ENCODE measurements around the gene KCNJ5. TPM values are rescaled to one million over a fixed set of nuclear protein-coding genes. Genes with fewer than 3 reads are reported as not detected.

KCNJ5 gene
- total and polyA plus RNA-seq, 2 of the 4 experiments (the other 2 are of a cell fraction): 0.07 to 0.18 TPM

GRCh38 chr11:128957202-128957482, 66.0 kb downstream of the KCNJ5 start:
- no peak overlapping the region for H3K4ac ChIP-seq (ENCODE audit: low read depth, low read length)
- no peak overlapping the region for H2AK9ac ChIP-seq (replicated peaks; ENCODE audit: low read depth, low read length, poor library complexity)
- DNase-seq: no peak
- dilution Hi-C loops (cut with HindIII; ENCODE audit: low sequenced_read_pairs, unreplicated experiment) (no loop called here), intact Hi-C loops (cut with micrococcal nuclease) (loop anchor here (5.0 to 10.0 kb wide), 2 partner anchors 375 to 922 kb away; no protein-coding TSS in a partner anchor), in situ Hi-C loops (cut with MboI; ENCODE audit: low sequenced_read_pairs) (loop anchor here (25.0 kb wide), 2 partner anchors 795 to 920 kb away; no protein-coding TSS in a partner anchor)
- H2BK5ac ChIP-seq (ENCODE audit: low read depth, low read length, poor library complexity, severe bottlenecking): no peak overlapping the region
- no peak overlapping the region for H4K8ac ChIP-seq (ENCODE audit: low read depth in 2 of 2, low read length in 2 of 2)
- ChIA-PET CTCF (interaction anchor here (0.8 to 2.5 kb wide), 10 partner anchors 14 to 375 kb away, joined by 3 to 71 read pairs (median 8); partner anchors contain the start of gene TP53AIP1), POLR2A (ENCODE audit: unreplicated experiment) (no interaction called here)
- H3K79me1 ChIP-seq (ENCODE audit: low read depth in 1 of 2, low read length in 2 of 2): no peaks in the 10 kb centered on the region
- H3K23ac ChIP-seq (ENCODE audit: low read depth, low read length): no peak overlapping the region
- H2BK15ac ChIP-seq (ENCODE audit: low read depth, low read length): no peak overlapping the region
- no peak overlapping the region for H4K5ac ChIP-seq (ENCODE audit: low read depth, low read length)
- H2BK120ac ChIP-seq (ENCODE audit: low read depth, low read length): no peak overlapping the region
- no peak overlapping the region for H4K91ac ChIP-seq (ENCODE audit: insufficient read depth, low read depth, low read length)
- 100% methylated on average over 1 of the region's 8 CpGs; no CpG with 5 or more reads in 1 of the 2 experiments for WGBS, 2 experiments (ENCODE audit: extremely low coverage in 2 of 2, insufficient read length in 1 of 2)
- H3K27me3 ChIP-seq (ENCODE audit: control insufficient read depth, insufficient read depth, low read length): peaks cover 10% of the 10 kb centered on the region
- H4K20me1 ChIP-seq (ENCODE audit: insufficient read depth, low read length): no peaks in the 10 kb centered on the region
- no peak overlapping the region for H2BK20ac ChIP-seq (ENCODE audit: low read depth, low read length)
- H3K4me2 ChIP-seq (ENCODE audit: low read depth, low read length): no peak overlapping the region
- H3K18ac ChIP-seq (ENCODE audit: low read depth, low read length): no peak overlapping the region
- ATAC-seq (ENCODE audit: low read depth): no peak
- H3K56ac ChIP-seq (ENCODE audit: extremely low read depth, insufficient read depth, low read length): no peak overlapping the region
- TF ChIP-seq BHLHE40 (IDR thresholded peaks at IDR 0.05; ENCODE audit: low read depth, low read length) (no peak), MXI1 (IDR thresholded peaks at IDR 0.05; ENCODE audit: borderline replicate concordance, low read depth, low read length) (no peak), CEBPB (IDR thresholded peaks at IDR 0.05; ENCODE audit: low read depth, low read length) (no peak), POLR2A (IDR thresholded peaks at IDR 0.05; ENCODE audit: low read depth, low read length) (no peak), MAFK (IDR thresholded peaks at IDR 0.05; ENCODE audit: low read depth, low read length) (no peak), USF2 (IDR thresholded peaks at IDR 0.05; ENCODE audit: low read depth, low read length) (no peak), SMC3 (IDR thresholded peaks at IDR 0.05; ENCODE audit: low read depth, low read length) (no peak), FOS (IDR thresholded peaks at IDR 0.05; ENCODE audit: low read depth, low read length) (no peak), CHD1 (IDR thresholded peaks at IDR 0.05; ENCODE audit: low read depth, low read length) (no peak), MAZ (IDR thresholded peaks at IDR 0.05; ENCODE audit: borderline replicate concordance, low read depth, low read length) (no peak), RCOR1 (IDR thresholded peaks at IDR 0.05; ENCODE audit: insufficient replicate concordance, low read length) (no peak)
- TF ChIP-seq, protein P1, sequence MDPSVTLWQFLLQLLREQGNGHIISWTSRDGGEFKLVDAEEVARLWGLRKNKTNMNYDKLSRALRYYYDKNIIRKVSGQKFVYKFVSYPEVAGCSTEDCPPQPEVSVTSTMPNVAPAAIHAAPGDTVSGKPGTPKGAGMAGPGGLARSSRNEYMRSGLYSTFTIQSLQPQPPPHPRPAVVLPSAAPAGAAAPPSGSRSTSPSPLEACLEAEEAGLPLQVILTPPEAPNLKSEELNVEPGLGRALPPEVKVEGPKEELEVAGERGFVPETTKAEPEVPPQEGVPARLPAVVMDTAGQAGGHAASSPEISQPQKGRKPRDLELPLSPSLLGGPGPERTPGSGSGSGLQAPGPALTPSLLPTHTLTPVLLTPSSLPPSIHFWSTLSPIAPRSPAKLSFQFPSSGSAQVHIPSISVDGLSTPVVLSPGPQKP (IDR thresholded peaks at IDR 0.05; ENCODE audit: borderline replicate concordance, low read depth, low read length): no peak
- H3K9ac ChIP-seq (ENCODE audit: low read depth, low read length): no peak overlapping the region
- BruUV-seq (replicated peaks): no TSS peak
- H3K4me1 ChIP-seq (ENCODE audit: control insufficient read depth, insufficient read depth, low read length): no peaks in the 10 kb centered on the region
- H3K4me3 ChIP-seq (ENCODE audit: insufficient read depth, low read depth, low read length): no peak overlapping the region
- H3K27ac ChIP-seq (ENCODE audit: insufficient read depth, low read length): no peak overlapping the region
- no peak overlapping the region for H2AK5ac ChIP-seq (ENCODE audit: low read depth, low read length)
- H2AFZ ChIP-seq (replicated peaks; ENCODE audit: low read length, poor library complexity): no peak overlapping the region
- H3K9me1 ChIP-seq (ENCODE audit: insufficient read depth, low read length): no peaks in the 10 kb centered on the region
- no peak overlapping the region for H3K14ac ChIP-seq (replicated peaks; ENCODE audit: low read depth, low read length)
- H3K36me3 ChIP-seq (ENCODE audit: control insufficient read depth, insufficient read depth, low read length): no peaks in the 10 kb centered on the region
- no peaks in the 10 kb centered on the region for H3K9me3 ChIP-seq (ENCODE audit: control insufficient read depth, insufficient read depth, low read length)
